Kidney (tissue), 14 donors: ENCODE data around the gene SERPINA3. TPM values are rescaled to one million over a fixed set of nuclear protein-coding genes. Genes with fewer than 3 reads are reported as not detected.

Source experiments
- DNase-seq, 5 donors: peaks; one replicate each; pipeline ENCODE4 v3.0.0-alpha.2; 2013 to 2020
- FAIRE-seq: peaks from 2 replicates; lab custom pipeline; 2012; peaks lifted over from hg19 to GRCh38; lab: Jason Lieb, UNC
- H3K27ac ChIP-seq, 2 donors: one replicate each; pipeline ENCODE4 v1.7.0; 2013; ENCODE audit warnings: low read depth in 2 of 2, low read length in 2 of 2, inconsistent platforms in 1 of 2
- H3K27me3 ChIP-seq: one replicate; pipeline ENCODE4 v1.7.1; 2013; ENCODE audit warnings: low read length, inconsistent platforms; ENCODE audit not compliant: control insufficient read depth, insufficient read depth
- H3K36me3 ChIP-seq, 3 donors: one replicate each; pipeline versions ENCODE4 v1.7.0 to v1.7.1; 2013; ENCODE audit warnings: low read length in 3 of 3, control low read depth in 1 of 3, inconsistent platforms in 1 of 3; ENCODE audit not compliant: insufficient read depth in 3 of 3, control insufficient read depth in 2 of 3
- H3K4me1 ChIP-seq, 3 donors: one replicate each; pipeline versions ENCODE4 v1.7.0 to v1.7.1; 2013; ENCODE audit warnings: low read length in 3 of 3, inconsistent platforms in 1 of 3, low read depth in 1 of 3; ENCODE audit not compliant: control insufficient read depth in 2 of 3, insufficient read depth in 2 of 3
- H3K4me3 ChIP-seq, 3 donors: one replicate each; pipeline versions ENCODE4 v1.7.0 to v1.8.1; 2013; ENCODE audit warnings: low read length in 3 of 3, control low read depth in 1 of 3, inconsistent platforms in 1 of 3
- H3K9ac ChIP-seq, 3 donors: one replicate each; pipeline versions ENCODE4 v1.7.0 to v1.7.1; 2013; ENCODE audit warnings: low read length in 3 of 3, control low read depth in 1 of 3, inconsistent platforms in 1 of 3
- H3K9me3 ChIP-seq, 3 donors: one replicate each; pipeline versions ENCODE4 v1.7.0 to v1.7.1; 2013; ENCODE audit warnings: low read length in 3 of 3, control low read depth in 1 of 3, inconsistent platforms in 1 of 3; ENCODE audit not compliant: control insufficient read depth in 2 of 3, insufficient read depth in 1 of 3
- CTCF ChIP-seq: IDR thresholded peaks from 3 replicates; pipeline ENCODE4 v1.5.1; 2012; ENCODE audit warnings: mild to moderate bottlenecking, moderate library complexity, borderline replicate concordance; ENCODE audit not compliant: insufficient read depth; ENCODE audit errors: extremely low read depth
- intact Hi-C: fragments of 100-400 bp; cut with DNase I; formaldehyde crosslinking; loops from one replicate; pipeline ENCODE4 v1.11.1; 2022
- polyA plus RNA-seq: library from polyadenylated mRNA; stranded (reverse); fragments of 350-450 nt; fragmentation: Illumina TruSeq; extraction: RNeasy Lipid Tissue Mini Kit (QIAGEN cat#74804); gene quantifications from one replicate; pipeline ENCODE4 v1.2.3, GENCODE V29; 2014; ENCODE audit warnings: low read depth, low replicate concordance; ENCODE audit not compliant: insufficient read depth
- total RNA-seq: library from RNA; stranded (reverse); fragmentation: NEBNext Ultra II Directional; extraction: Animal tissue kit (Norgen Biotek cat#: 25700); gene quantifications from one replicate; pipeline ENCODE4 v1.2.1, GENCODE V29; 2021
- donor health status: control.
- donor health status: control.
- donor health status: control.
- donor health status: control.
- donor health status: control.
- donor health status: DM: yes; HTN: yes; CAD: no.
- donor health status: Normal renal cell carcinoma (clear cell type).

The SERPINA3 gene
- total and polyA plus RNA-seq, 2 donors from 2014 or later, result 786 to 1,762 TPM

GRCh38 chr14:94583557-94583956 lies 28.6 kb upstream of the SERPINA3 start:
- FAIRE-seq, result no peak

GRCh38 chr14:94584591-94585280 lies 27.5 kb upstream of the SERPINA3 start:
- H3K9ac ChIP-seq, result peak overlapping the region in 1 of 3 donors; percentile 8
- peak overlapping the region in 1 of 3 donors; percentile 7 for H3K4me3 ChIP-seq
- H3K4me1 ChIP-seq, result peaks cover 0 to 8% (median 5%) of the 10 kb centered on the region in 3 donors
- H3K27me3 ChIP-seq, result no peaks in the 10 kb centered on the region
- DNase-seq, result no peak
- intact Hi-C loops, result no loop called here
- no peaks in the 10 kb centered on the region for H3K36me3 ChIP-seq
- H3K9me3 ChIP-seq, result no peaks in the 10 kb centered on the region
- H3K27ac ChIP-seq, result no peak overlapping the region
- no peak for FAIRE-seq
- TF ChIP-seq CTCF, result no peak

More at GRCh38 chr14:94583557-94583956, 28.6 kb upstream of the SERPINA3 start:
- H3K4me3 ChIP-seq, result peak overlapping the region in 1 of 3 donors; percentile 26
- TF ChIP-seq CTCF, result no peak
- no peaks in the 10 kb centered on the region for H3K36me3 ChIP-seq
- no peaks in the 10 kb centered on the region for H3K9me3 ChIP-seq
- peaks cover 0 to 8% (median 5%) of the 10 kb centered on the region in 3 donors for H3K4me1 ChIP-seq
- H3K27ac ChIP-seq, result peak overlapping the region in 1 of 2 donors; percentile 44
- intact Hi-C loops, result no loop called here
- DNase-seq, result no peak
- no peak overlapping the region for H3K9ac ChIP-seq
- no peaks in the 10 kb centered on the region for H3K27me3 ChIP-seq

GRCh38 chr14:94586635-94587034 lies 25.6 kb upstream of the SERPINA3 start:
- H3K27ac ChIP-seq, result no peak overlapping the region
- FAIRE-seq (no peak), DNase-seq (no peak)
- H3K27me3 ChIP-seq, result no peaks in the 10 kb centered on the region
- no peak for TF ChIP-seq CTCF
- no peak overlapping the region for H3K9ac ChIP-seq
- intact Hi-C loops, result no loop called here
- H3K9me3 ChIP-seq, result no peaks in the 10 kb centered on the region
- no peaks in the 10 kb centered on the region for H3K36me3 ChIP-seq
- H3K4me1 ChIP-seq, result peaks cover 0 to 2% (median 0%) of the 10 kb centered on the region in 3 donors
- no peak overlapping the region for H3K4me3 ChIP-seq
